HG02970 (cell line): ENCODE measurements around the gene TEX101.

ENCODE experiments used
- ATAC-seq: cut with Tn5 transposase; IDR thresholded peaks from one replicate; pipeline ENCODE4 v1.9.1; 2021; ENCODE audit warnings: mild to moderate bottlenecking, moderate library complexity, moderate number of reproducible peaks; ENCODE audit not compliant: unreplicated experiment, low FRiP score

Gene TEX101

GRCh38 chr19:43444531-43445287 is 30.0 kb downstream of the TEX101 start:
- ATAC-seq = no peak

GRCh38 chr19:43445426-43445825 is 30.7 kb downstream of the TEX101 start:
- no peak for ATAC-seq

- ATAC-seq = no peak
Observed at GRCh38 chr19:43446746-43447489, 32.2 kb downstream of the TEX101 start.

- no peak for ATAC-seq
Observed at GRCh38 chr19:43447655-43448054, 33.0 kb downstream of the TEX101 start.

GRCh38 chr19:43450545-43450997 is 35.9 kb downstream of the TEX101 start:
- ATAC-seq = no peak

- ATAC-seq = no peak
Observed at GRCh38 chr19:43452582-43452981, 37.9 kb downstream of the TEX101 start.

GRCh38 chr19:43454031-43454430 is 39.3 kb downstream of the TEX101 start:
- ATAC-seq = no peak

GRCh38 chr19:43455321-43456113 is 40.8 kb downstream of the TEX101 start:
- ATAC-seq = no peak

- ATAC-seq = no peak
Observed at GRCh38 chr19:43457809-43458208, 43.1 kb downstream of the TEX101 start.

- ATAC-seq = no peak
Observed at GRCh38 chr19:43460362-43461016, 45.8 kb downstream of the TEX101 start.

GRCh38 chr19:43461303-43461702 is 46.6 kb downstream of the TEX101 start:
- no peak for ATAC-seq

GRCh38 chr19:43462383-43462782 is 47.7 kb downstream of the TEX101 start:
- ATAC-seq = no peak

- peak; percentile 2 for ATAC-seq
Observed at GRCh38 chr19:43462785-43463380, 48.2 kb downstream of the TEX101 start.

GRCh38 chr19:43463381-43464133 is 48.9 kb downstream of the TEX101 start:
- peak; percentile 81 for ATAC-seq

GRCh38 chr19:43464134-43464775 is 49.6 kb downstream of the TEX101 start:
- peak; percentile 36 for ATAC-seq

GRCh38 chr19:43465468-43466120 is 50.9 kb downstream of the TEX101 start, which contains the start of gene LYPD3:
TSS of gene LYPD3 (minus strand) at chr19:43465608. CDS start at chr19:43465571, 37 bp downstream.
- no peak for ATAC-seq

- no peak for ATAC-seq
Observed at GRCh38 chr19:43466793-43467192, 52.1 kb downstream of the TEX101 start.

GRCh38 chr19:43467276-43467675 is 52.6 kb downstream of the TEX101 start:
- no peak for ATAC-seq
